Astrocyte (in vitro differentiated cells and primary cell): ENCODE measurements around the gene LIMS2. TPM values are rescaled to one million over a fixed set of nuclear protein-coding genes. Genes with fewer than 3 reads are reported as not detected.

ENCODE experiments used
- DNase-seq: peaks from one replicate; pipeline ENCODE4 v3.0.0-alpha.2; 2010; ENCODE audit warnings: low read depth
- FAIRE-seq: peaks from 2 replicates; lab custom pipeline; 2011; peaks lifted over from hg19 to GRCh38; lab: Jason Lieb, UNC
- H2AFZ ChIP-seq: 2 replicates; pipeline ENCODE4 v1.6.0; 2012; ENCODE audit warnings: low read depth, low read length, inconsistent platforms
- H3K27ac ChIP-seq: 2 replicates; pipeline ENCODE4 v1.5.1; 2011; ENCODE audit warnings: low read depth, low read length, inconsistent platforms
- H3K27me3 ChIP-seq: 2 replicates; pipeline ENCODE4 v1.6.0; 2011; ENCODE audit warnings: low read length, inconsistent platforms; ENCODE audit not compliant: insufficient read depth
- H3K36me3 ChIP-seq: 2 replicates; pipeline ENCODE4 v1.5.1; 2011; ENCODE audit warnings: low read length, inconsistent platforms; ENCODE audit not compliant: insufficient read depth
- H3K4me1 ChIP-seq: 2 replicates; pipeline ENCODE4 v1.5.1; 2011; ENCODE audit warnings: low read length, inconsistent platforms; ENCODE audit not compliant: insufficient read depth
- H3K4me2 ChIP-seq: 2 replicates; pipeline ENCODE4 v1.6.0; 2012; ENCODE audit warnings: low read length, inconsistent platforms
- H3K4me3 ChIP-seq: 2 replicates; pipeline ENCODE4 v1.5.1; 2011; ENCODE audit warnings: low read depth, mild to moderate bottlenecking, low read length, inconsistent platforms; ENCODE audit not compliant: insufficient read depth
- H3K79me2 ChIP-seq: 2 replicates; pipeline ENCODE4 v1.6.0; 2012; ENCODE audit warnings: mild to moderate bottlenecking, low read length, inconsistent platforms; ENCODE audit not compliant: insufficient read depth
- H3K9ac ChIP-seq: 2 replicates; pipeline ENCODE4 v1.6.0; 2012; ENCODE audit warnings: mild to moderate bottlenecking, low read length, inconsistent platforms
- H3K9me3 ChIP-seq: 2 replicates; pipeline ENCODE4 v1.5.1; 2012; ENCODE audit warnings: low read depth, mild to moderate bottlenecking, low read length, inconsistent platforms; ENCODE audit not compliant: insufficient read depth
- H4K20me1 ChIP-seq: 2 replicates; pipeline ENCODE4 v1.6.0; 2012; ENCODE audit warnings: low read length, inconsistent platforms; ENCODE audit not compliant: insufficient read depth
- H3K27ac Mint-ChIP-seq: one replicate; pipeline ENCODE4 v1.8.0; 2021; ENCODE audit warnings: mild to moderate bottlenecking, mixed read lengths; ENCODE audit not compliant: unreplicated experiment
- H3K27me3 Mint-ChIP-seq: one replicate; pipeline ENCODE4 v1.8.0; 2021; ENCODE audit warnings: low read depth, mixed read lengths; ENCODE audit not compliant: unreplicated experiment
- H3K36me3 Mint-ChIP-seq: one replicate; pipeline ENCODE4 v1.8.0; 2021; ENCODE audit warnings: low read depth, mixed read lengths; ENCODE audit not compliant: unreplicated experiment
- H3K4me1 Mint-ChIP-seq: one replicate; pipeline ENCODE4 v1.8.0; 2021; ENCODE audit warnings: low read depth, mixed read lengths; ENCODE audit not compliant: unreplicated experiment
- H3K4me3 Mint-ChIP-seq: one replicate; pipeline ENCODE4 v1.8.0; 2021; ENCODE audit warnings: mild to moderate bottlenecking, moderate library complexity, mixed read lengths; ENCODE audit not compliant: unreplicated experiment
- H3K9me3 Mint-ChIP-seq: one replicate; pipeline ENCODE4 v1.8.0; 2021; ENCODE audit warnings: mild to moderate bottlenecking, mixed read lengths; ENCODE audit not compliant: unreplicated experiment
- CTCF ChIP-seq: IDR thresholded peaks from 2 replicates; pipeline ENCODE4 v1.5.1; 2011; ENCODE audit warnings: low read depth, mild to moderate bottlenecking, inconsistent platforms, low read length, moderate library complexity; ENCODE audit not compliant: insufficient read depth
- EZH2 ChIP-seq: IDR thresholded peaks from 2 replicates; pipeline ENCODE4 v1.6.1; 2012; ENCODE audit warnings: mild to moderate bottlenecking, low read length, inconsistent platforms; ENCODE audit not compliant: insufficient read depth
- total RNA-seq: library from RNA; stranded (reverse); gene quantifications from 2 replicates; pipeline ENCODE4 v1.2.1, GENCODE V29; 2021

The LIMS2 gene
- total RNA-seq, 1 donor from 2014 or later, result 73.3 TPM

- H3K4me1 Mint-ChIP-seq, result peaks cover 20% of the 10 kb centered on the region
- peaks cover 25% of the 10 kb centered on the region for H3K27me3 Mint-ChIP-seq
- H2AFZ ChIP-seq, result peak overlapping the region; percentile 66
- no peak overlapping the region for H3K27ac ChIP-seq
- FAIRE-seq, result no peak
- peaks cover 13% of the 10 kb centered on the region for H3K4me1 ChIP-seq
- H3K4me2 ChIP-seq, result peak overlapping the region; percentile 85
- no peaks in the 10 kb centered on the region for H3K36me3 ChIP-seq
- peaks cover 2% of the 10 kb centered on the region for H3K79me2 ChIP-seq
- TF ChIP-seq CTCF (no peak), EZH2 (no peak)
- peaks cover 6% of the 10 kb centered on the region for H3K36me3 Mint-ChIP-seq
- peak overlapping the region; percentile 91 for H3K4me3 Mint-ChIP-seq
- H4K20me1 ChIP-seq, result peaks cover 7% of the 10 kb centered on the region
- H3K27ac Mint-ChIP-seq, result peak overlapping the region; percentile 94
- peak overlapping the region; percentile 62 for H3K9ac ChIP-seq
- peaks cover 10% of the 10 kb centered on the region for H3K27me3 ChIP-seq
- no peak for DNase-seq
- peak overlapping the region; percentile 52 for H3K4me3 ChIP-seq
- H3K9me3 ChIP-seq, result no peaks in the 10 kb centered on the region
- H3K9me3 Mint-ChIP-seq, result no peaks in the 10 kb centered on the region
Observed at GRCh38 chr2:127674241-127675209, 805 bp downstream of the LIMS2 start.

- H3K27me3 ChIP-seq, result peaks cover 10% of the 10 kb centered on the region
- Mint-ChIP-seq H3K4me1 (peaks cover 20% of the 10 kb centered on the region), H3K27me3 (peaks cover 21% of the 10 kb centered on the region), H3K9me3 (no peaks in the 10 kb centered on the region), H3K27ac (no peak overlapping the region), H3K4me3 (peak overlapping the region; percentile 91), H3K36me3 (peaks cover 6% of the 10 kb centered on the region)
- H3K4me2 ChIP-seq, result peak overlapping the region; percentile 85
- DNase-seq (no peak), FAIRE-seq (no peak)
- H3K36me3 ChIP-seq, result no peaks in the 10 kb centered on the region
- H3K27ac ChIP-seq, result no peak overlapping the region
- H4K20me1 ChIP-seq, result peaks cover 10% of the 10 kb centered on the region
- no peak overlapping the region for H3K9ac ChIP-seq
- TF ChIP-seq EZH2, result no peak
- TF ChIP-seq CTCF, result no peak
- no peak overlapping the region for H2AFZ ChIP-seq
- H3K9me3 ChIP-seq, result no peaks in the 10 kb centered on the region
- H3K4me1 ChIP-seq, result peaks cover 13% of the 10 kb centered on the region
- H3K79me2 ChIP-seq, result peaks cover 7% of the 10 kb centered on the region
- H3K4me3 ChIP-seq, result no peak overlapping the region
Observed at GRCh38 chr2:127673291-127674069, 1.9 kb downstream of the LIMS2 start.
